Measurements from ENCODE around the gene GJD4.

The GJD4 gene

GRCh38 chr10:35588836-35589235 lies 16.3 kb upstream of the GJD4 start:
- no peaks in the 10 kb centered on the region for H4K20me1 ChIP-seq (ENCODE audit: insufficient read depth)
- H3K79me2 ChIP-seq (ENCODE audit: insufficient read depth, low read depth): no peaks in the 10 kb centered on the region
- no peaks in the 10 kb centered on the region for H3K27me3 ChIP-seq (ENCODE audit: insufficient read depth, low read depth)
- no peaks in the 10 kb centered on the region for H3K4me1 ChIP-seq (ENCODE audit: low read depth, poor library complexity, severe bottlenecking)
- H3K4me3 ChIP-seq (IDR thresholded peaks at IDR 0.05; ENCODE audit: insufficient read depth, low read depth, low read length): no peak overlapping the region
- TF ChIP-seq CTCF (conservative IDR thresholded peaks at IDR 0.05; ENCODE audit: low read depth, low read length): no peak
- H2AFZ ChIP-seq (ENCODE audit: low read depth): no peak overlapping the region
- H3K36me3 ChIP-seq (ENCODE audit: insufficient read depth): no peaks in the 10 kb centered on the region
- no peak overlapping the region for H3K9ac ChIP-seq
- no peak overlapping the region for H3K4me2 ChIP-seq
- no peak overlapping the region for H3K27ac ChIP-seq

- Histone ChIP-seq H3K27ac (no peak overlapping the region), H3K79me2 (ENCODE audit: insufficient read depth, low read depth) (no peaks in the 10 kb centered on the region), H2AFZ (ENCODE audit: low read depth) (no peak overlapping the region), H3K9ac (no peak overlapping the region), H3K4me1 (ENCODE audit: low read depth, poor library complexity, severe bottlenecking) (no peaks in the 10 kb centered on the region), H3K36me3 (ENCODE audit: insufficient read depth) (no peaks in the 10 kb centered on the region), H4K20me1 (ENCODE audit: insufficient read depth) (no peaks in the 10 kb centered on the region), H3K27me3 (ENCODE audit: insufficient read depth, low read depth) (no peaks in the 10 kb centered on the region), H3K4me2 (no peak overlapping the region), H3K4me3 (IDR thresholded peaks at IDR 0.05; ENCODE audit: insufficient read depth, low read depth, low read length) (no peak overlapping the region)
- TF ChIP-seq CTCF (conservative IDR thresholded peaks at IDR 0.05; ENCODE audit: low read depth, low read length): no peak
These were observed 12.7 kb upstream of the GJD4 start for GRCh38 chr10:35592441-35592840.

GRCh38 chr10:35594115-35595079 lies 10.7 kb upstream of the GJD4 start:
- no peak overlapping the region for H3K9ac ChIP-seq

GRCh38 chr10:35595106-35595505 lies 10.0 kb upstream of the GJD4 start:
- H3K27ac ChIP-seq: no peak overlapping the region
- no peak for TF ChIP-seq CTCF (conservative IDR thresholded peaks at IDR 0.05; ENCODE audit: low read depth, low read length)
- no peak overlapping the region for H3K4me3 ChIP-seq (IDR thresholded peaks at IDR 0.05; ENCODE audit: insufficient read depth, low read depth, low read length)
- H3K4me2 ChIP-seq: no peak overlapping the region
- no peaks in the 10 kb centered on the region for H3K36me3 ChIP-seq (ENCODE audit: insufficient read depth)
- no peaks in the 10 kb centered on the region for H4K20me1 ChIP-seq (ENCODE audit: insufficient read depth)
- no peak overlapping the region for H3K9ac ChIP-seq
- no peaks in the 10 kb centered on the region for H3K27me3 ChIP-seq (ENCODE audit: insufficient read depth, low read depth)
- H2AFZ ChIP-seq (ENCODE audit: low read depth): no peak overlapping the region
- H3K79me2 ChIP-seq (ENCODE audit: insufficient read depth, low read depth): no peaks in the 10 kb centered on the region
- H3K4me1 ChIP-seq (ENCODE audit: low read depth, poor library complexity, severe bottlenecking): no peaks in the 10 kb centered on the region

More at GRCh38 chr10:35594115-35595079, 10.7 kb upstream of the GJD4 start:
- no peak overlapping the region for H3K27ac ChIP-seq
- no peak for TF ChIP-seq CTCF (conservative IDR thresholded peaks at IDR 0.05; ENCODE audit: low read depth, low read length)
- no peaks in the 10 kb centered on the region for H3K4me1 ChIP-seq (ENCODE audit: low read depth, poor library complexity, severe bottlenecking)
- no peaks in the 10 kb centered on the region for H4K20me1 ChIP-seq (ENCODE audit: insufficient read depth)
- no peak overlapping the region for H2AFZ ChIP-seq (ENCODE audit: low read depth)
- no peaks in the 10 kb centered on the region for H3K27me3 ChIP-seq (ENCODE audit: insufficient read depth, low read depth)
- H3K4me2 ChIP-seq: no peak overlapping the region
- no peaks in the 10 kb centered on the region for H3K36me3 ChIP-seq (ENCODE audit: insufficient read depth)
- no peak overlapping the region for H3K4me3 ChIP-seq (IDR thresholded peaks at IDR 0.05; ENCODE audit: insufficient read depth, low read depth, low read length)
- no peaks in the 10 kb centered on the region for H3K79me2 ChIP-seq (ENCODE audit: insufficient read depth, low read depth)

Data from KMS-11 (cell line).